CD4-positive, alpha-beta T cell treated with Interleukin-4 for 1 hour (primary cell): ENCODE results near the gene FGD5.

Experiments
- DNase-seq, 2 donors: peaks; one replicate each; pipeline ENCODE4 v3.0.0-alpha.2; 2020 to 2022

Gene FGD5

GRCh38 chr3:14857506-14857905 is 38.7 kb downstream of the FGD5 start:
- DNase-seq = no peak

- no peak for DNase-seq
These were observed 39.3 kb downstream of the FGD5 start for GRCh38 chr3:14858105-14858504.

GRCh38 chr3:14859880-14860279 is 41.1 kb downstream of the FGD5 start:
- DNase-seq = no peak

- DNase-seq = no peak
These were observed 42.3 kb downstream of the FGD5 start for GRCh38 chr3:14861031-14861430.

- no peak for DNase-seq
These were observed 42.9 kb downstream of the FGD5 start for GRCh38 chr3:14861446-14862302.

GRCh38 chr3:14862303-14862660 is 43.5 kb downstream of the FGD5 start:
- no peak for DNase-seq

GRCh38 chr3:14862661-14863230 is 44.0 kb downstream of the FGD5 start:
- no peak for DNase-seq

GRCh38 chr3:14863333-14864100 is 44.8 kb downstream of the FGD5 start:
- DNase-seq = no peak

GRCh38 chr3:14864131-14864530 is 45.4 kb downstream of the FGD5 start:
- no peak for DNase-seq

- no peak for DNase-seq
These were observed 47.9 kb downstream of the FGD5 start for GRCh38 chr3:14866627-14867026.

GRCh38 chr3:14867936-14868570 is 49.3 kb downstream of the FGD5 start:
- no peak for DNase-seq

GRCh38 chr3:14869917-14870782 is 51.4 kb downstream of the FGD5 start:
- no peak for DNase-seq

- no peak for DNase-seq
These were observed 52.0 kb downstream of the FGD5 start for GRCh38 chr3:14870783-14871060.

- no peak for DNase-seq
These were observed 52.9 kb downstream of the FGD5 start for GRCh38 chr3:14871456-14872200.

GRCh38 chr3:14872706-14873105 is 53.9 kb downstream of the FGD5 start:
- no peak for DNase-seq

GRCh38 chr3:14874784-14875183 is 56.0 kb downstream of the FGD5 start:
- no peak for DNase-seq

- DNase-seq = no peak
These were observed 56.8 kb downstream of the FGD5 start for GRCh38 chr3:14875411-14876175.

- no peak for DNase-seq
These were observed 58.2 kb downstream of the FGD5 start for GRCh38 chr3:14876921-14877333.

GRCh38 chr3:14877469-14877868 is 58.7 kb downstream of the FGD5 start:
- DNase-seq = no peak

GRCh38 chr3:14879211-14879874 is 60.6 kb downstream of the FGD5 start:
- DNase-seq = no peak
